Fibroblast of lung (primary cell): ENCODE measurements around the gene SLC13A5.

Experiments
- CTCF ChIP-seq, 2 donors: IDR thresholded peaks in 1 of 2; conservative IDR thresholded peaks in 1 of 2; 1 replicate in 1 of 2; 2 replicates in 1 of 2; pipeline ENCODE4 v1.5.1; 2011 to 2012; ENCODE audit warnings: low read length in 2 of 2, control low read depth in 1 of 2, inconsistent platforms in 1 of 2, low read depth in 1 of 2, mild to moderate bottlenecking in 1 of 2
- EZH2 ChIP-seq: IDR thresholded peaks from 2 replicates; pipeline ENCODE4 v1.5.1; 2012; ENCODE audit warnings: low read length, control low read depth, mild to moderate bottlenecking; ENCODE audit errors: missing control alignments

GRCh38 chr17:6637458-6637840 is 75.7 kb downstream of the SLC13A5 start:
- TF ChIP-seq CTCF (conservative IDR thresholded peaks at IDR 0.05 in 1 of 2, IDR thresholded peaks at IDR 0.05 in 1 of 2; ENCODE audit: low read depth in 1 of 2, low read length in 2 of 2), result no peak
- no peak for TF ChIP-seq EZH2
